GM12892 (cell line): ENCODE results near the gene SLC25A24.
"Not testable (repeated sequence)": the region's sequence is repeated elsewhere in the genome, so short reads cannot be mapped to it uniquely, and the experiment has no call there.

ENCODE experiments used
- POLR2A ChIP-seq: IDR thresholded peaks from 2 replicates; pipeline ENCODE4 v1.6.1; 2011; ENCODE audit warnings: low read depth, low read length, control low read depth
- POLR2AphosphoS5 ChIP-seq: IDR thresholded peaks from 2 replicates; pipeline ENCODE4 v1.6.1; 2011; ENCODE audit warnings: low read depth, low read length, control low read depth

DNA sequence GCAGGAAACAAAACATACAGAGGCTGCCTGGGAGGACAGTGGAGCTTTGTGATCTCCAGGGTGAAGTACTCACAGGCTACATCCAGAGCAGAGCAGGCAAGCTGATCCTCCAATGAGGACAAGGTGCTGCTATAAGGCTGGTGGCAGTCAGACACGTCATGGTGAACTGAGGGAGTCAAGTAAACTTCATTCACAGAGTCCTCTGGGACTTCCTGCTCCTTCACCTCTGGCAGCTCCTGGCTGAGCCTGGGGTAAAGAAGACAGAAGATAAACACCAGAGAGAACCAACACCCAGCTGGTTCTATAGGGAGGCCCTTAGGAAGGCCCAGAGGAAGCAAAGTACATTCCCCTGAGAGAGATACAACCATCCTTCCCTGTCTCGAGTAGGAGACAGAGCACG, 32.0 kb upstream of the SLC25A24 start:
- TF ChIP-seq POLR2AphosphoS5, POLR2A: not testable (repeated sequence)
